NCI-H146 treated with DMSO at 0.1 percent for 48 hours (cell line): ENCODE data around the gene CAMK2N1.

Experiments used
- DNase-seq: peaks from one replicate; lab custom pipeline; 2025; ENCODE audit not compliant: unreplicated experiment; lab: John Stamatoyannopoulos, UW

CAMK2N1 gene

GRCh38 chr1:20446796-20447195, 39.2 kb downstream of the CAMK2N1 start:
- no peak for DNase-seq

- DNase-seq: no peak
These were observed 40.1 kb downstream of the CAMK2N1 start for GRCh38 chr1:20445956-20446355.

- no peak for DNase-seq
These were observed 42.1 kb downstream of the CAMK2N1 start for GRCh38 chr1:20443703-20444586.

GRCh38 chr1:20442920-20443625, 42.9 kb downstream of the CAMK2N1 start:
- DNase-seq: no peak

- no peak for DNase-seq
These were observed 45.2 kb downstream of the CAMK2N1 start for GRCh38 chr1:20440785-20441200.

- DNase-seq: no peak
These were observed 46.7 kb downstream of the CAMK2N1 start for GRCh38 chr1:20439282-20439681.

- DNase-seq: no peak
These were observed 48.4 kb downstream of the CAMK2N1 start for GRCh38 chr1:20437640-20438039.

GRCh38 chr1:20432891-20433290, 53.1 kb downstream of the CAMK2N1 start:
- DNase-seq: no peak
